ENCODE data around the gene TBL3. TPM values are rescaled to one million over a fixed set of nuclear protein-coding genes. Genes with fewer than 3 reads are reported as not detected.

Gene TBL3
- total RNA-seq, 2 experiments from 2014 or later, result 47.4 to 48.6 TPM

- no peaks in the 10 kb centered on the region for H3K9me3 Mint-ChIP-seq (ENCODE audit: low read depth)
- H3K36me3 Mint-ChIP-seq (ENCODE audit: low read depth), result peaks cover 32% of the 10 kb centered on the region
- POLR2A ChIA-PET, result interaction anchor here (2.1 kb wide), 1 partner anchor 178 kb away, joined by 4 read pairs; the partner anchor contains the start of gene TRAF7
- CTCF ChIA-PET, result interaction anchor here (0.7 kb wide), 1 partner anchor 429 kb away, joined by 3 read pairs; no protein-coding TSS in a partner anchor
- ATAC-seq (no peak), DNase-seq (no peak)
- H3K4me1 Mint-ChIP-seq, result peaks cover 14% of the 10 kb centered on the region
- H3K27me3 Mint-ChIP-seq, result peaks cover 13% of the 10 kb centered on the region
- H3K4me3 Mint-ChIP-seq, result no peak overlapping the region
- intact Hi-C loops (cut with DNase I, micrococcal nuclease), result no loop called here
- no peak overlapping the region for H3K27ac Mint-ChIP-seq
These were observed 6.0 kb downstream of the TBL3 start for GRCh38 chr16:1977875-1978268.

DNA sequence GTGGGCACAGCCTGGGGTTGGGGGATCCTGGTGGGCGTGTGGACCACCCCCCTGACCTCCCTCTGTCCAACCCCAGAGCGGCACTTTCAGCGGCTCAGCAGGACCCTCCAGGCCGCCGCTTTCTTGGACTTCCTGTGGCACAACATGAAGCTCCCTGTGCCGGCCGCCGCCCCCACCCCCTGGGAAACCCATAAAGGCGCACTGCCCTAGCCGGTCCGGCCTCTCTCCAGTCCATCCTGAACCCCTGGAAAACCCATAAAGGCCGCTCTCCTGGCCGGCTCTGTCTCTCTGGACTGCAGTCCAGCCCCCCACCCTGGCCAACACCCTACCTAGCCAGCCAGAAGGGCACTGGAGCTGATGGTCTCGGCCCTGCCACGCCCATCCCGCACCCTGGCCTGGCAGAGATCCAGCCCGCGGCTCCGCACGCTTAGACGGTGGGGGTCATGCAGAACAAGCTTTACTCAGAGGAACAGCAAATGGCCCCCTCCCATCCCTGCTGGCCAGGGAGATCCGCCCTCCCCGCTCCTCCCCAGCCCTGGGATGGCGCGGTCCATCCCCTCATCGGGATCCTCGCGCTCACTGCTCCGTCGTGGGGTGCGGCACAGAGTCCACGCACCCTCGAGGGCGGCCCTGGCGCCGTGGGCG lies 6.7 kb downstream of the TBL3 start:
- ATAC-seq, result no peak
- H3K27me3 Mint-ChIP-seq, result peaks cover 17% of the 10 kb centered on the region
- CTCF ChIA-PET, result no interaction called here
- peaks cover 29% of the 10 kb centered on the region for H3K36me3 Mint-ChIP-seq (ENCODE audit: low read depth)
- POLR2A ChIA-PET, result interaction anchor here (2.1 kb wide), 1 partner anchor 177 kb away, joined by 4 read pairs; the partner anchor contains the start of gene TRAF7
- intact Hi-C loops (cut with DNase I, micrococcal nuclease), result no loop called here
- H3K9me3 Mint-ChIP-seq (ENCODE audit: low read depth), result no peaks in the 10 kb centered on the region
- no peak overlapping the region for H3K27ac Mint-ChIP-seq
- peaks cover 14% of the 10 kb centered on the region for H3K4me1 Mint-ChIP-seq
- no peak for DNase-seq
- H3K4me3 Mint-ChIP-seq, result no peak overlapping the region

DNA sequence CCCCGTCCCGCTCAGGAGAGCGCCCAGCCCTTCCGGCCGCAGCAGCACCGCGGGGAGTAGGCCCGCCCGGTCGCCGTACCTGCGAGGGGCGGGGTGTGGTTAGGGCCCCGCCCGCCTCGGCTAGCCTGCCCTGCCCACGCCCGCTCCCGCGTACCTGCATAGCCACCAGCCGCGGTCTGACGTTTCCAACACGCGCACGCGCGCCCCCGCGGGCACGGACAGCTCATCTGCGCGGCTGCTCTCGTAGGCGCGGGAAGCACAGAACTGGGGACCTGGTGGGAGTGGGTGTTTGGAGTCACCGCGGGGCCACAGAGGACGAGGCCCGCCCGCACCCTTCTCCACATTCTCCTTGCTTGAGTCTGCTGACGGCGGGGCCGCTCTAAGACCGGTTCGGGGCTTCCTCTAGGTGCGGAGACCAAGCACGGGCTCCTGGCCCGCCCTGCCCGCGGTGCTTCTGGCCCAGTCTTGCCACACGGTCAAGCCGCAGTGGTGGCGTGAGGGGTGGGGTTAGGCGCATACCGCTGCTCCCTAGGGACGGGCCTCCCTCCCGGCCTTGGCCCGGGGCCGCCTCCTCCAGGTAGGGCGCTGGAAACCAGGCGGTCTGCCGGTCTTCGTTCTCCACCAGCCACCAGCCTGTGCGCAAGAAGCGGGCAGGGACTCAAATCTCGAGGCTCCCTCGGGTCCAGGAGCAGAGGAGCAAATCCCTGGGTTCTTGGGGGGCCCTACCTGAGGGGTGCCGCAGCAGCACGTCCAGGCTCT lies 7.6 kb downstream of the TBL3 start:
- H3K9me3 Mint-ChIP-seq (ENCODE audit: low read depth), result no peaks in the 10 kb centered on the region
- DNase-seq (peak; percentile 58), ATAC-seq (no peak)
- H3K4me1 Mint-ChIP-seq, result peaks cover 14% of the 10 kb centered on the region
- peaks cover 29% of the 10 kb centered on the region for H3K36me3 Mint-ChIP-seq (ENCODE audit: low read depth)
- no peak overlapping the region for H3K4me3 Mint-ChIP-seq
- ChIA-PET CTCF (interaction anchor here (0.5 kb wide), 1 partner anchor 225 kb away, joined by 3 read pairs; no protein-coding TSS in a partner anchor), POLR2A (interaction anchor here (2.1 kb wide), 1 partner anchor 176 kb away, joined by 4 read pairs; the partner anchor contains the start of gene TRAF7)
- peaks cover 17% of the 10 kb centered on the region for H3K27me3 Mint-ChIP-seq
- no peak overlapping the region for H3K27ac Mint-ChIP-seq
- intact Hi-C loops (cut with DNase I, micrococcal nuclease), result no loop called here

DNA sequence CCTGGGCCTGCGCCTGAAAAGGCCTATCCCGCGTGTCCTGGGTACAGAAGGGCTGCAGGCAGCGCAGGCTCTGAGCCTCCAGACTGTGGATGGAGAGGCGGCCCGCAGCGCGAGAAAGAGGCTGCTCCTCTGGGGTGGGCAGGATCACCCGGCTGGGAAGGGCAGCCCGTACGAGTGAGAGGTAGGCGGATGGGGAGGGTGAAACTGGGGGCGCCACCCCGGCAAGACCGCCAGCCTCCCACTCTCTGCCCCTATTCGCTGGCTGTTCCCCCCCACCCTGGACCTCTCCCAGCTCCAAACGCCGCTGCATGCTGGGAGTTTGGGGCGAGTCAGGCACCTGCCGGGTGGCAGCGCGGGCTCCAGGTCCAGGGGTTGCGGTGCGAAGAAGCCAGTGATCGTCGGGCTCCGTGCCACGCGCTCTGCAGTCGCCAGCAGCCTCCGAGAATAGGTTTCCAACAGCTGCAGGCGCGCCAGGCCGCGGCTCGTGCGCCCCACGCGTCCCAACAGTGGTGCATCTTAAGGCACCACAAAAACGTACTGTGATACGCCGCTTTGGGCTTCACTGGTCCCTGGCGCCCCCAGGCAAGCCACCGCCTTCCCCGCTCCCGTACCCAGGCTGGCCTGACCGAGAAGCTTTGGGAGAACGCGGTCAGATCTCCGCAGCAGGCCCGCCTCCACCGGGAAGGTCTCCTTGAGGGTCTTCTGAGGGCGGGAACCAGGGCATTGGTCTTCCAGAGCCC lies 8.3 kb downstream of the TBL3 start:
- H3K27me3 Mint-ChIP-seq, result peaks cover 17% of the 10 kb centered on the region
- peaks cover 16% of the 10 kb centered on the region for H3K4me1 Mint-ChIP-seq
- POLR2A ChIA-PET, result no interaction called here
- CTCF ChIA-PET, result interaction anchor here (0.5 kb wide), 1 partner anchor 224 kb away, joined by 3 read pairs; no protein-coding TSS in a partner anchor
- peak; percentile 38 for DNase-seq
- no peak overlapping the region for H3K27ac Mint-ChIP-seq
- H3K36me3 Mint-ChIP-seq (ENCODE audit: low read depth), result peaks cover 24% of the 10 kb centered on the region
- intact Hi-C loops (cut with DNase I, micrococcal nuclease), result no loop called here
- no peak for ATAC-seq
- H3K4me3 Mint-ChIP-seq, result no peak overlapping the region
- no peaks in the 10 kb centered on the region for H3K9me3 Mint-ChIP-seq (ENCODE audit: low read depth)

DNA sequence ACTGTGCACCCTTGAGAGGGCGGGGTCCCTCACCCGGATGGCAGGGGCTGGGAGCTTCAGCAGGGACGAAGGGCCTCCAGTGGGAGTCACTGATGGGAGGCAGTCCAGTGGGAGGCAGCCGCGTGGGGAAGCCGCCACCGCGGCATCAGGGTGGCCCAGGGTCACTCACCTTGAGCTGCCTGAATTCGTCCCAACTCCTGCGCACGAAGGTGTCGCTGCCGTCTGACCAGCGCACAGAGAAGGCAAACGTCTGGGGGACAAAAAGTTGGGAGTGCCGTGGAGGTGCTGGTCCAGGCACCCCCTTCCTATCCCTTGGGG lies 8.9 kb downstream of the TBL3 start:
- no peak for DNase-seq
- H3K36me3 Mint-ChIP-seq (ENCODE audit: low read depth), result peaks cover 22% of the 10 kb centered on the region
- ATAC-seq, result no peak
- no peak overlapping the region for H3K4me3 Mint-ChIP-seq
- CTCF ChIA-PET, result no interaction called here
- peaks cover 16% of the 10 kb centered on the region for H3K4me1 Mint-ChIP-seq
- POLR2A ChIA-PET, result interaction anchor here (1.3 to 1.8 kb wide), 2 partner anchors 11 to 16 kb away, joined by 4 read pairs; partner anchors contain the start of gene RPS2
- peaks cover 17% of the 10 kb centered on the region for H3K27me3 Mint-ChIP-seq
- H3K27ac Mint-ChIP-seq, result no peak overlapping the region
- intact Hi-C loops (cut with DNase I, micrococcal nuclease), result no loop called here
- H3K9me3 Mint-ChIP-seq (ENCODE audit: low read depth), result no peaks in the 10 kb centered on the region

DNA sequence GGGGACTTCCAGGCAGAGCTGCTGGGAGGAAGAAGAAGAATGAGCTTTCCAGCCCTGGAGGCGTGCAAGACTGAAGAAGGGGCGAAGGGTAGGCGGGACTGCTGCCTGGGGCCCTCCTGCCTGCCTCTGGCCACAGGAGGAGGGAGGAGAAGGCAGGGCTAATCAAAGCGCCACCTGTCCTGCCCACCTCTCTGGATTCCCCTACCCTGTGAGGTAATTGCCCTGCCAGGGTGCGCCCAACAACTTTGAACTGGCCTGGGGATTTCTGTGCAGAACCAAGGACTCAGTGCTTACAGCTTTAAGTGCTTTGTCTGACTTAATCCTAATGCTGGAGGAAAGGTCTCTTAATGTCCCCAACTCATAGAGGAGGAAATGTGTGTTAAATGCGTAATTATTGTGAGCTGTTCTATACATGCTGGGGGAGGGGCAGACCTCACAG lies 9.6 kb downstream of the TBL3 start, which contains the start of gene NOXO1:
NOXO1 (minus strand) TSS at position 72 of the 439 bp plus-strand sequence. CDS start 290 bp downstream, outside the sequence.
- H3K27me3 Mint-ChIP-seq, result peaks cover 17% of the 10 kb centered on the region
- H3K4me1 Mint-ChIP-seq, result peaks cover 16% of the 10 kb centered on the region
- no peak within 1 kb of the TSS for H3K4me3 Mint-ChIP-seq
- intact Hi-C loops (cut with DNase I, micrococcal nuclease), result no loop called here
- DNase-seq, result peak; percentile 28
- H3K36me3 Mint-ChIP-seq (ENCODE audit: low read depth), result peaks cover 21% of the 10 kb centered on the region
- no peaks in the 10 kb centered on the region for H3K9me3 Mint-ChIP-seq (ENCODE audit: low read depth)
- peak; percentile 16 for ATAC-seq
- POLR2A ChIA-PET, result interaction anchor here (1.2 to 1.8 kb wide), 3 partner anchors 10 to 21 kb away, joined by 4 read pairs; partner anchors contain the start of gene RPS2
- CTCF ChIA-PET, result interaction anchor here (0.7 kb wide), 1 partner anchor 38 kb away, joined by 3 read pairs; the partner anchor contains the start of gene NPW
- no peak within 1 kb of the TSS for H3K27ac Mint-ChIP-seq

GRCh38 chr16:1982013-1982433 lies 10.2 kb downstream of the TBL3 start:
- DNase-seq (no peak), ATAC-seq (no peak)
- no peak overlapping the region for H3K27ac Mint-ChIP-seq
- H3K4me1 Mint-ChIP-seq, result peaks cover 16% of the 10 kb centered on the region
- ChIA-PET CTCF (interaction anchor here (0.9 kb wide), 1 partner anchor 38 kb away, joined by 5 read pairs; no protein-coding TSS in a partner anchor), POLR2A (interaction anchor here (0.9 to 1.8 kb wide), 4 partner anchors 10 to 173 kb away, joined by 4 to 6 read pairs (median 4); partner anchors contain the start of genes RPS2 and TRAF7)
- H3K4me3 Mint-ChIP-seq, result no peak overlapping the region
- H3K9me3 Mint-ChIP-seq (ENCODE audit: low read depth), result no peaks in the 10 kb centered on the region
- H3K27me3 Mint-ChIP-seq, result peaks cover 17% of the 10 kb centered on the region
- intact Hi-C loops (cut with DNase I, micrococcal nuclease), result no loop called here
- H3K36me3 Mint-ChIP-seq (ENCODE audit: low read depth), result peaks cover 23% of the 10 kb centered on the region

DNA sequence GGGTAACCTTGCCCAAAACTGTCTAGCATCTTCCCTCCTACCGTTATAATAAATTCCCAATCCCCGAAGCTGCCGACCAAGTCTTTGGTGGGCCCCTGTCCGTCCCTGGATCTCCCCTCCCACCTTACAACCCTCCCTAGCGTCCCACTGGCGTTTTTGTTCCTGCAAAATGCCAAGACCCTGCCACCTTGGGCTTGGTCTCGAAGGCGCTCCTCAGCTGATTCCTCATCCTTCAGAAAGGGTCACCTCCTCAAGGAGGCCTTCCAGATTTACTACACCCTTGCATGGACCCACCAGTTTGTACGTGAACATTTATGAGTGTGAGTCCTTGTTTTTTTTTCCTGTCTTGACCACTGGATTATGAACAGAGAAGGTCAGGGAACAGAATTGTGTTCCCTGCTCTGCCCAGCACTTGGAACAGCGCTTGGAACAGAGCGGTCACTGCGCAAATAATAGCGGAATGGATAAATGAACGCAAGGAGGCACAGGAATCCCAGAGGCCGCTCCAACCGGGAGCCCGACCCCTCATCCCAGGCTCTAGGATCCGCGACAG lies 11.2 kb downstream of the TBL3 start:
- ChIA-PET CTCF (interaction anchor here (0.6 to 1.0 kb wide), 4 partner anchors 11 to 145 kb away, joined by 3 to 5 read pairs (median 4); partner anchors contain the start of gene TBL3), POLR2A (interaction anchor here (0.5 to 0.9 kb wide), 2 partner anchors 20 to 172 kb away, joined by 4 to 6 read pairs; partner anchors contain the start of gene TRAF7)
- DNase-seq (no peak), ATAC-seq (no peak)
- intact Hi-C loops (cut with DNase I, micrococcal nuclease), result no loop called here
- H3K4me3 Mint-ChIP-seq, result peak overlapping the region; percentile 85
- H3K9me3 Mint-ChIP-seq (ENCODE audit: low read depth), result no peaks in the 10 kb centered on the region
- H3K27me3 Mint-ChIP-seq, result peaks cover 17% of the 10 kb centered on the region
- H3K36me3 Mint-ChIP-seq (ENCODE audit: low read depth), result peaks cover 21% of the 10 kb centered on the region
- no peak overlapping the region for H3K27ac Mint-ChIP-seq
- peaks cover 16% of the 10 kb centered on the region for H3K4me1 Mint-ChIP-seq

DNA sequence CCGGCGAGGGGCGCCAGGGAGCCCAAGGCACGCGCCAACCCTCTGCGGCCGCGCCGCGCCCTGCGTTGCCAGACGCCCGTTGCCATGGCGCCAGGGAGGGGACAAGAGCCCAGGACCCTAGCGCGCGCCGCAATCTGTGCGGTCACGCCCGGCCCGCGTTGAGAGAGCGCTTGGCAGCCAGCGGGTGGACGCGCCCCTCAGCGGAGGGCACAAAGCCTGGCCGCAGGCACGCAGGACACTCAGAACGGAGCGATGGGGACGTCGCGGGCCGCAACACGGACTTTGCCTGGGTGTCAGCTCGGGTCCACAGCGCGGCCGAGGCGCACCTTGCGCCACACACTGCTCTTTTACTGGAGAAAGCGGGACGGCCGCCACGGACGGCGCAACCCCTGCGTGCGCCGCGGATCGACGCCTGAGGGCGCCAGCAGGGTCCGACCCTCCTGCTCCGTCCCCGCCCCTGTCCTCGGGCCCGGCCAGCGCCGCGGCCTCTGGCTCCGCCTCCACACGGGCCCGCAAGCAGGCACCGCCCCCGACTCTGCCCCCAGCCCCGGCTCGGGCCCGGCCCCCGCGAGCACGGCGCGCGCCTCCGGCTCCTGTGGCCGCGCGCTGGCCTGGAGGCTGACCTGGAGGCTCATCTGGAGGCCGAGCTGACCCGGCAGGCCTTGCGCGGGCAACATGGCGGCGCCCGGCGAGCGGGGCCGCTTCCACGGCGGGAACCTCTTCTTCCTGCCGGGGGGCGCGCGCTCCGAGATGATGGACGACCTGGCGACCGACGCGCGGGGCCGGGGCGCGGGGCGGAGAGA lies 11.9 kb downstream of the TBL3 start, which contains the start of gene GFER:
GFER (plus strand) TSS at position 650 of the 803 bp plus-strand sequence; CDS start at position 676, 26 bp downstream.
- ChIA-PET CTCF (interaction anchor here (0.7 to 1.0 kb wide), 4 partner anchors 12 to 522 kb away, joined by 3 to 4 read pairs (median 4); partner anchors contain the start of gene TBL3), POLR2A (interaction anchor here (0.5 to 2.4 kb wide), 2 partner anchors 19 to 20 kb away, joined by 4 to 10 read pairs; partner anchors contain the start of gene RPS2)
- Mint-ChIP-seq H3K36me3 (ENCODE audit: low read depth) (peaks cover 18% of the 10 kb centered on the region), H3K27me3 (peaks cover 20% of the 10 kb centered on the region), H3K27ac (peak within 1 kb of the TSS; percentile 55), H3K9me3 (ENCODE audit: low read depth) (no peaks in the 10 kb centered on the region), H3K4me3 (peak within 1 kb of the TSS; percentile 85), H3K4me1 (peaks cover 16% of the 10 kb centered on the region)
- DNase-seq (peak; percentile 84), ATAC-seq (peak; percentile 84)
- intact Hi-C loops (cut with DNase I, micrococcal nuclease), result loop anchor here in 1 of 2 experiments (1.0 kb wide), 2 partner anchors 11 to 40 kb away; partner anchors contain the start of genes MSRB1 and TBL3
